Right lobe of liver (tissue), 4 donors: ENCODE results near the gene UNC5C.

Source experiments
- POLR2A ChIP-seq: fragments of 450-650 bp; IDR thresholded peaks from one replicate; pipeline ENCODE4 v1.6.1; 2017; ENCODE audit warnings: antibody characterized with exemption, mild to moderate bottlenecking
- TF ChIP-seq, protein P1 (sequence below), 4 donors: fragments of 200-600 bp in 3 of 4; fragments of 450-650 bp in 1 of 4; IDR thresholded peaks; one replicate each; pipeline versions ENCODE4 v1.5.1 to v1.8.0; 2016 to 2022; ENCODE audit warnings: antibody characterized with exemption in 4 of 4, mild to moderate bottlenecking in 2 of 4
- donor health status: DM: no; HTN: no; CAD: no.
- donor health status: DM: no; HTN: no; CAD: no.
- donor health status: DM: no; HTN: yes; CAD: no.

DNA sequence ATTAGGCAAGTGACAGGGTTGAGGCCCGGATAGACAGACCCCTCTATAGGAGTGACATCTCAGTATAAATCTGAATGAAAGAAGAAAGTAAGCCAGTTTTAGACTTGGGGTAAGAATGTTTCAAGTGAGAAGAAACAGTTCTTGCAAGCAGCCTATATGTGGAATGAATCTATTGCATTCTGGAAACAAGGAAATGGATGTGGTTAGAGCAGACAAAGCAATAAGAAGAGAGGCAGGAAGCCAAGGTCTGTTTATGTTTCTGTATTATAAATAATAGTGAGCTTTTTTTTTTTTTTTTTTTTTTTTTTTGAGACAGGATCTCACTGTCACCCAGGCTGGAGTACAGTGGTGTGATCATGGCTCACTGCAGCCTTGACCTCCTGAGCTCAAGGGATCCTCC, 255.8 kb downstream of the UNC5C start:
- TF ChIP-seq, protein P1, sequence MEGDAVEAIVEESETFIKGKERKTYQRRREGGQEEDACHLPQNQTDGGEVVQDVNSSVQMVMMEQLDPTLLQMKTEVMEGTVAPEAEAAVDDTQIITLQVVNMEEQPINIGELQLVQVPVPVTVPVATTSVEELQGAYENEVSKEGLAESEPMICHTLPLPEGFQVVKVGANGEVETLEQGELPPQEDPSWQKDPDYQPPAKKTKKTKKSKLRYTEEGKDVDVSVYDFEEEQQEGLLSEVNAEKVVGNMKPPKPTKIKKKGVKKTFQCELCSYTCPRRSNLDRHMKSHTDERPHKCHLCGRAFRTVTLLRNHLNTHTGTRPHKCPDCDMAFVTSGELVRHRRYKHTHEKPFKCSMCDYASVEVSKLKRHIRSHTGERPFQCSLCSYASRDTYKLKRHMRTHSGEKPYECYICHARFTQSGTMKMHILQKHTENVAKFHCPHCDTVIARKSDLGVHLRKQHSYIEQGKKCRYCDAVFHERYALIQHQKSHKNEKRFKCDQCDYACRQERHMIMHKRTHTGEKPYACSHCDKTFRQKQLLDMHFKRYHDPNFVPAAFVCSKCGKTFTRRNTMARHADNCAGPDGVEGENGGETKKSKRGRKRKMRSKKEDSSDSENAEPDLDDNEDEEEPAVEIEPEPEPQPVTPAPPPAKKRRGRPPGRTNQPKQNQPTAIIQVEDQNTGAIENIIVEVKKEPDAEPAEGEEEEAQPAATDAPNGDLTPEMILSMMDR (IDR thresholded peaks at IDR 0.05) = no peak
- TF ChIP-seq POLR2A = no peak
